CD4-positive, alpha-beta memory T cell (primary cell): ENCODE data around the gene C20orf96. TPM values are rescaled to one million over a fixed set of nuclear protein-coding genes. Genes with fewer than 3 reads are reported as not detected.

ENCODE experiments used
- CTCF ChIA-PET: fragments of 350-600 bp; sonication (Branson Sonifier 250); formaldehyde crosslinking; loops from one replicate; lab custom pipeline; 2021; ENCODE audit warnings: inconsistent platforms; ENCODE audit not compliant: partially characterized antibody; lab: Charles Lee
- POLR2A ChIA-PET: fragments of 350-600 bp; sonication (Branson Sonifier 250); formaldehyde crosslinking; loops from one replicate; lab custom pipeline; 2021; ENCODE audit not compliant: partially characterized antibody; lab: Charles Lee
- DNase-seq, 5 donors: peaks; one replicate each; pipeline versions ENCODE4 v3.0.0 to v3.0.0-alpha.2; 2020 to 2022; ENCODE audit warnings: mixed read lengths in 1 of 5
- H3K27ac ChIP-seq: one replicate; pipeline ENCODE4 v1.7.0; 2013; ENCODE audit warnings: low read depth, low read length
- H3K27me3 ChIP-seq: 2 replicates; pipeline ENCODE4 v1.7.0; 2013; ENCODE audit warnings: mild to moderate bottlenecking, low read length, moderate library complexity; ENCODE audit not compliant: insufficient read depth
- H3K36me3 ChIP-seq: 2 replicates; pipeline ENCODE4 v1.7.0; 2013; ENCODE audit warnings: mild to moderate bottlenecking, low read length, moderate library complexity; ENCODE audit not compliant: insufficient read depth
- H3K4me1 ChIP-seq: 2 replicates; pipeline ENCODE4 v1.7.0; 2013; ENCODE audit warnings: mild to moderate bottlenecking, low read length, moderate library complexity; ENCODE audit not compliant: insufficient read depth
- H3K4me3 ChIP-seq, 2 donors: one replicate each; pipeline ENCODE4 v1.7.0; 2013; ENCODE audit warnings: low read length in 2 of 2, mild to moderate bottlenecking in 1 of 2
- H3K9me3 ChIP-seq, 2 donors: one replicate each; pipeline ENCODE4 v1.7.0; 2013; ENCODE audit warnings: low read length in 2 of 2, control low read depth in 1 of 2; ENCODE audit not compliant: control insufficient read depth in 1 of 2
- H3K27ac Mint-ChIP-seq, 7 donors: one replicate each; pipeline ENCODE4 v1.8.0; 2020 to 2021; ENCODE audit warnings: mixed read lengths in 7 of 7, mild to moderate bottlenecking in 6 of 7, inconsistent platforms in 3 of 7, moderate library complexity in 3 of 7
- H3K27me3 Mint-ChIP-seq, 2 donors: one replicate each; pipeline ENCODE4 v1.8.0; 2020 to 2021; ENCODE audit warnings: mixed read lengths in 2 of 2
- H3K36me3 Mint-ChIP-seq, 2 donors: one replicate each; pipeline ENCODE4 v1.8.0; 2020 to 2021; ENCODE audit warnings: mixed read lengths in 2 of 2, inconsistent platforms in 1 of 2, mild to moderate bottlenecking in 1 of 2
- H3K4me1 Mint-ChIP-seq, 4 donors: one replicate each; pipeline ENCODE4 v1.8.0; 2020 to 2021; ENCODE audit warnings: mixed read lengths in 4 of 4, mild to moderate bottlenecking in 1 of 4
- H3K4me3 Mint-ChIP-seq, 8 donors: one replicate each; pipeline ENCODE4 v1.8.0; 2020 to 2021; ENCODE audit warnings: mixed read lengths in 8 of 8, mild to moderate bottlenecking in 7 of 8, moderate library complexity in 6 of 8, inconsistent platforms in 3 of 8
- H3K9me3 Mint-ChIP-seq, 8 donors: one replicate each; pipeline ENCODE4 v1.8.0; 2020 to 2021; ENCODE audit warnings: mixed read lengths in 8 of 8, mild to moderate bottlenecking in 5 of 8, inconsistent platforms in 3 of 8, moderate library complexity in 1 of 8
- intact Hi-C: fragments of 100-400 bp; cut with micrococcal nuclease; formaldehyde crosslinking; loops from one replicate; pipeline ENCODE4 v1.15.1; 2023
- polyA plus RNA-seq, 2 donors: library from polyadenylated mRNA; unstranded; fragments of 300-500 nt; fragmentation: Illumina TruSeq; gene quantifications; one replicate each; pipeline ENCODE4 v1.2.3, GENCODE V29; 2021
- total RNA-seq, 2 experiments: library from RNA; stranded (reverse); gene quantifications; one replicate each; pipeline ENCODE4 v1.2.3, GENCODE V29; 2021

Gene C20orf96
- total and polyA plus RNA-seq, 4 experiments from 2014 or later = 0.25 to 2.5 (median 1.1) TPM

GRCh38 chr20:324177-325044 lies 33.9 kb upstream of the C20orf96 start:
- intact Hi-C loops = loop anchor here (1.0 kb wide), 3 partner anchors 27 to 84 kb away; partner anchors contain the start of genes C20orf96, RBCK1 and ZCCHC3
- Mint-ChIP-seq H3K27me3 (no peaks in the 10 kb centered on the region), H3K36me3 (peaks cover 0 to 1% of the 10 kb centered on the region in 2 donors), H3K4me3 (peak overlapping the region; percentile 90 to 95 (median 92)), H3K9me3 (no peaks in the 10 kb centered on the region), H3K4me1 (peaks cover 3 to 22% (median 14%) of the 10 kb centered on the region in 4 donors), H3K27ac (peak overlapping the region; percentile 88 to 96 (median 92))
- DNase-seq = peak; percentile 83 to 87 (median 84)
- no peaks in the 10 kb centered on the region for H3K27me3 ChIP-seq
- peak overlapping the region; percentile 79 to 96 for H3K4me3 ChIP-seq
- no peaks in the 10 kb centered on the region for H3K9me3 ChIP-seq
- H3K4me1 ChIP-seq = peaks cover 25% of the 10 kb centered on the region
- H3K36me3 ChIP-seq = no peaks in the 10 kb centered on the region
- H3K27ac ChIP-seq = peak overlapping the region; percentile 45
- CTCF ChIA-PET = interaction anchor here (0.6 to 3.1 kb wide), 6 partner anchors 12 to 154 kb away, joined by 3 to 16 read pairs (median 4); no protein-coding TSS in a partner anchor
- POLR2A ChIA-PET = interaction anchor here (0.7 to 4.3 kb wide), 9 partner anchors 15 to 219 kb away, joined by 3 to 112 read pairs (median 3); partner anchors contain the start of genes CSNK2A1, TBC1D20 and ZCCHC3

- DNase-seq = no peak
- Histone ChIP-seq H3K4me3 (no peak overlapping the region), H3K4me1 (no peaks in the 10 kb centered on the region), H3K27me3 (no peaks in the 10 kb centered on the region), H3K27ac (no peak overlapping the region), H3K9me3 (no peaks in the 10 kb centered on the region), H3K36me3 (no peaks in the 10 kb centered on the region)
- Mint-ChIP-seq H3K4me1 (peaks cover 0 to 3% (median 1%) of the 10 kb centered on the region in 4 donors), H3K36me3 (no peaks in the 10 kb centered on the region), H3K4me3 (peak overlapping the region in 1 of 8 donors; percentile 18), H3K9me3 (no peaks in the 10 kb centered on the region), H3K27ac (no peak overlapping the region), H3K27me3 (peaks cover 0 to 1% of the 10 kb centered on the region in 2 donors)
- ChIA-PET POLR2A (no interaction called here), CTCF (no interaction called here)
- intact Hi-C loops = no loop called here
These were observed 25.9 kb upstream of the C20orf96 start for GRCh38 chr20:316316-317068.

GRCh38 chr20:313948-314347 lies 23.4 kb upstream of the C20orf96 start:
- no peak for DNase-seq
- Histone ChIP-seq H3K4me1 (peaks cover 12% of the 10 kb centered on the region), H3K4me3 (no peak overlapping the region), H3K36me3 (no peaks in the 10 kb centered on the region), H3K27ac (no peak overlapping the region), H3K27me3 (no peaks in the 10 kb centered on the region), H3K9me3 (no peaks in the 10 kb centered on the region)
- Mint-ChIP-seq H3K4me1 (peaks cover 10 to 12% (median 10%) of the 10 kb centered on the region in 4 donors), H3K9me3 (no peaks in the 10 kb centered on the region), H3K36me3 (no peaks in the 10 kb centered on the region), H3K4me3 (peak overlapping the region in 1 of 8 donors; percentile 45), H3K27me3 (peaks cover 0 to 1% of the 10 kb centered on the region in 2 donors), H3K27ac (no peak overlapping the region)
- POLR2A ChIA-PET = interaction anchor here (1.4 kb wide), 1 partner anchor 11 kb away, joined by 3 read pairs; no protein-coding TSS in a partner anchor
- CTCF ChIA-PET = interaction anchor here (0.7 to 1.0 kb wide), 2 partner anchors 17 to 59 kb away, joined by 3 to 5 read pairs; no protein-coding TSS in a partner anchor
- intact Hi-C loops = no loop called here

- no peaks in the 10 kb centered on the region for H3K9me3 ChIP-seq
- H3K27ac Mint-ChIP-seq = no peak overlapping the region
- no peaks in the 10 kb centered on the region for H3K36me3 Mint-ChIP-seq
- H3K4me1 ChIP-seq = peaks cover 12% of the 10 kb centered on the region
- intact Hi-C loops = no loop called here
- no peak for DNase-seq
- H3K4me1 Mint-ChIP-seq = peaks cover 10 to 12% (median 10%) of the 10 kb centered on the region in 4 donors
- no peaks in the 10 kb centered on the region for H3K36me3 ChIP-seq
- ChIA-PET CTCF (no interaction called here), POLR2A (no interaction called here)
- no peak overlapping the region for H3K27ac ChIP-seq
- no peaks in the 10 kb centered on the region for H3K9me3 Mint-ChIP-seq
- peaks cover 0 to 1% of the 10 kb centered on the region in 2 donors for H3K27me3 Mint-ChIP-seq
- no peak overlapping the region for H3K4me3 Mint-ChIP-seq
- no peaks in the 10 kb centered on the region for H3K27me3 ChIP-seq
- H3K4me3 ChIP-seq = no peak overlapping the region
These were observed 22.9 kb upstream of the C20orf96 start for GRCh38 chr20:313402-313801.

GRCh38 chr20:312866-313265 lies 22.3 kb upstream of the C20orf96 start:
- H3K9me3 ChIP-seq = no peaks in the 10 kb centered on the region
- DNase-seq = no peak
- Mint-ChIP-seq H3K4me1 (peaks cover 10 to 12% (median 10%) of the 10 kb centered on the region in 4 donors), H3K27ac (no peak overlapping the region), H3K36me3 (no peaks in the 10 kb centered on the region), H3K9me3 (no peaks in the 10 kb centered on the region), H3K27me3 (peaks cover 0 to 1% of the 10 kb centered on the region in 2 donors), H3K4me3 (no peak overlapping the region)
- H3K4me3 ChIP-seq = no peak overlapping the region
- H3K4me1 ChIP-seq = peaks cover 12% of the 10 kb centered on the region
- CTCF ChIA-PET = no interaction called here
- POLR2A ChIA-PET = no interaction called here
- H3K27me3 ChIP-seq = no peaks in the 10 kb centered on the region
- intact Hi-C loops = no loop called here
- no peak overlapping the region for H3K27ac ChIP-seq
- no peaks in the 10 kb centered on the region for H3K36me3 ChIP-seq

- H3K4me1 ChIP-seq = peaks cover 12% of the 10 kb centered on the region
- H3K27ac Mint-ChIP-seq = no peak overlapping the region
- H3K4me1 Mint-ChIP-seq = peaks cover 10 to 12% (median 10%) of the 10 kb centered on the region in 4 donors
- intact Hi-C loops = no loop called here
- no peak for DNase-seq
- CTCF ChIA-PET = interaction anchor here (0.8 to 1.1 kb wide), 2 partner anchors 12 to 46 kb away, joined by 4 read pairs; no protein-coding TSS in a partner anchor
- no peak overlapping the region for H3K27ac ChIP-seq
- POLR2A ChIA-PET = no interaction called here
- no peak overlapping the region for H3K4me3 ChIP-seq
- H3K36me3 ChIP-seq = no peaks in the 10 kb centered on the region
- no peaks in the 10 kb centered on the region for H3K36me3 Mint-ChIP-seq
- H3K27me3 Mint-ChIP-seq = peaks cover 0 to 1% of the 10 kb centered on the region in 2 donors
- H3K27me3 ChIP-seq = no peaks in the 10 kb centered on the region
- H3K9me3 ChIP-seq = no peaks in the 10 kb centered on the region
- no peaks in the 10 kb centered on the region for H3K9me3 Mint-ChIP-seq
- no peak overlapping the region for H3K4me3 Mint-ChIP-seq
These were observed 21.5 kb upstream of the C20orf96 start for GRCh38 chr20:312067-312466.
